Tongue (tissue), 2 donors: Measurements from ENCODE around the gene PP2D1. TPM values are rescaled to one million over a fixed set of nuclear protein-coding genes. Genes with fewer than 3 reads are reported as not detected.
"Not testable (repeated sequence)": the region's sequence is repeated elsewhere in the genome, so short reads cannot be mapped to it uniquely, and the experiment has no call there.

Experiments used
- DNase-seq: peaks from one replicate; pipeline ENCODE4 v3.0.0-alpha.2; 2015
- total RNA-seq: library from RNA; depleted of rRNA; stranded (reverse); fragments of >200 nt; gene quantifications from one replicate; pipeline ENCODE4 v1.2.3, GENCODE V29; 2014

The PP2D1 gene
- total RNA-seq, 1 donor from 2014 or later, result not detected

DNA sequence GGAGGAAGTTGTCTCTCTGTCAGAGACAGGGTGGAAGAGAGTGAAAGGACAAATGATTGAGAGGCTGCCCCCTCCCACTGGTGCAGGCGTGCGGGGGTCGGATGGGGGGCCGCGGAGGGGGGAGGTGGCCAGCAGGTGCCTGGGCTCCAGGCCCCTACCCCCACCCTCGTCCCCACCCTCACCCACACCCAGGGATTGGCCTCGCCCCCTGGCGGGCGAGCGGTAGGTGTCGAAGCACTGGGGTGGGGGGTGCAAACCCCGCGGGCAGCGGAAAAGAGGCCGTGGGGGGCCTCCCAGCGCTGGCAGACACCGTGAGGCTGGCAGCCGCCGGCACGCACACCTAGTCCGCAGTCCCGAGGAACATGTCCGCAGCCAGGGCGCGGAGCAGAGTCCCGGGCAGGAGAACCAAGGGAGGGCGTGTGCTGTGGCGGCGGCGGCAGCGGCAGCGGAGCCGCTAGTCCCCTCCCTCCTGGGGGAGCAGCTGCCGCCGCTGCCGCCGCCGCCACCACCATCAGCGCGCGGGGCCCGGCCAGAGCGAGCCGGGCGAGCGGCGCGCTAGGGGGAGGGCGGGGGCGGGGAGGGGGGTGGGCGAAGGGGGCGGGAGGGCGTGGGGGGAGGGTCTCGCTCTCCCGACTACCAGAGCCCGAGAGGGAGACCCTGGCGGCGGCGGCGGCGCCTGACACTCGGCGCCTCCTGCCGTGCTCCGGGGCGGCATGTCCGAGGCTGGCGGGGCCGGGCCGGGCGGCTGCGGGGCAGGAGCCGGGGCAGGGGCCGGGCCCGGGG lies 27.9 kb upstream of the PP2D1 start, which contains the start of gene KAT2B:
KAT2B (plus strand) TSS at position 682 of the 783 bp plus-strand sequence; CDS start at position 714, 32 bp downstream.
- peak; percentile 88 for DNase-seq

DNA sequence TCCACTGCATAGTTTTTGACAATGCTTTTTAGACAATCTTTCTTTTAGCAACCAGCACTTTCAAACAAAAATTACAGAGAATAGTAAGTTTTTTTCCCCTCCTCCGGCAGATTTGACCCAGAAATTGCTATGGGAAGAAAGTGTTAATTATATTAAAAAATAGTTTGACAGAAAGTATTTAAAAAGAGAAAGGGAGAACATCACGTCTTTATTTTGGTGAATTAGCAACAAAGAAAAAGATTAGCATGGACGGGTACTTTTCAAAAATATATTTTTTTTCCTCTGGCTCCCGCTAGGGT lies 27.4 kb upstream of the PP2D1 start:
- DNase-seq, result no peak

DNA sequence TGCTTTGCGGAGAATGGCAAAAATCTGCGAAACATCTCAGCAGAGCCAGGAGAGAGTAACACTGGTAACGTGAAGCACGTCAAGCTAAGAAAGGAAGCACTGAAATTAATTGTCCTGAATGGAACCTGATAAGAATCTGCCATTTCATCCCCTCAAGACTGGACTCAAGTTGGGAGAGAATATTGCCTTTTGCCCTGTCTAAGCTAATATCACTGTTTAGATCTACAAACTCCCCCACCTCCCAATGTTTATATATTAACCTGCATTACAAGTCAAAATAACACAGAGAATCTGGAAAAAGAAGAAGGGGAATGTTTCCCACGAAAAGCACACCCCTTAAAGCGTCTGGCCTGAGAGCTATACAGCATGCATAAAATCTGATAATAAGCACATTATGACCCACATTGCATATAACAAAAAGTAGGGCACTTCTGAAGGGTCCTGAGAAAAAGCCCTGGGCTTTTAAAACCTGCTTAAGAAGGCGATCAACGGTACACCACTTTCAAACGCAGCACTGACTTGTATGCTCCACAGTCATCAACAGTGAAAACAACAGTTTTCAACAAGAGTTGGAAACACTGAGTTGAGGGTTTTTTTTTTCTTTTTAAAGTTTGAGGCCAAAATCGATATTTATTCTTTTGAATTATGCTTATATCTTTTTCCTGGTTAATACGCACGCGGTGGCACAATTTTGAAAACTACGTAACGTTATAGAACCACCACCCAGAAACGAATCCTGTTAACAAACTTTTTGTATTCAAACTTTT lies 26.8 kb upstream of the PP2D1 start:
- DNase-seq, result no peak

DNA sequence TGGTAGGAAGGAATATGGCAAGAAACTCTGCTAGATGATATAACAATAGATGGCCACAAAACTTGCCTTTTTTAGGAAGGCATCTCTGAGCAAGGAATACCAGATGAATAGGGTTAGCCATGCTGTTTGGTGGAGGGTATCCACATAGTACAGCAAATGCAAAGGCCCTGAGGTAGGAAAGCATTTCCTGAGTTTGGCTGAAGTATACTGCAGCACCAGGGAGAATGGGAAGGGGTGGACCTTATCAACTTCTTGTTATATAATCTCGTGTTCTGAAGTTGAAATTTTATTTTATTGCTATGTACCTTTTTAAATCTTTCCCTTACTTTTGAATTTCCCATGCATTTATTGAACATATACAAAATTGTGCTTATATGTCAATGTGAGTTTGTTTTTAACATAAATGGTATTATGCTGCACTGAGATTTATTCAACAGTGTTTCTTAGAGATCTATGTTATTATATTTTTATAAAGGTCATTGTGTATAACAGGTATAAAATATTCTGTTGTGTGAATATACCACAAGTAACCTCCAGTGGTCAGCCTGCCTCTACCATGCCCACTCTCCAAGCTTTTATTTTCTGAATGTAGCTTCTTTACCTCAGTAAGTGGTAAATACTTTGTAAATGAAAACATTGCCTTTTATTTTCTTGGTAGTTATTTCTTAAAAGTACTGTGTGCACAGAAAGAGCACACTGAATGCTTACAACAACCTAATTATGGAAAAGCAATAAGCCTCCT lies 25.4 kb upstream of the PP2D1 start:
- no peak for DNase-seq

DNA sequence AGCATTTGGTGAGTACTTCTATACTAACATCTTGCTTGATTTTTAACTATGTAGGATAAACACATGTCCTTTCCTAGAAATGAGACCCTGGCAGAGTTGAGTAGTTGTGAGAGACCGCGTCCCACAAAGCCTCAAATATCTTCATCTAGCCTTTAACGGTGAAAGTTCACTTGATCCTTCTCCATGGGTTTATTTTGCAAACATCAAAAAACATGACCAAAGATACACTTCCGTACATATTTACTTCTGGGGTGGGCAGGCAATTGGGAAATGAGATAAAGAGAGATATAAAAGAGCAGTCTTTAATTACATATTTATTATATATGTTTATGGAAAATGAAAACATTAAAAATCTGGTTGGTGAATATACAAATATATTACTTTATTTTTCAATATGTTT lies 23.0 kb upstream of the PP2D1 start:
- no peak for DNase-seq

DNA sequence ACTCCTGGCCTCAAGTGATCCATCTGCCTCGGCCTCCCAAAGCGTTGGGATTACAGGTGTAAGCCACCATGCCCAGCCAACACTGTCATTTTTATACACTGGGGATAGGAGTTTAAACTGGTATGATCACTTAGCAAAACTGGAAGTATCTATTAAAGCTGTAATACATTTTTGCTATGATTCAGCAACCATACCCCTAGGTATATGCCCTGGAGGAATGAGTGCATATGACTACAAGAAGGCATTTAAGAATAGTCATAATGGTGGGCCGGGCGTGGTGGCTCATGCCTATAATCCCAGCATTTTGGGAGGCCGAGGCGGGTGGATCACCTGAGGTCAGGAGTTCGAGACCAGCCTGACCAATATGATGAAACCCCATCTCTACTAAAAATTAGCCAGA lies 19.9 kb upstream of the PP2D1 start:
- DNase-seq, result not testable (repeated sequence)

DNA sequence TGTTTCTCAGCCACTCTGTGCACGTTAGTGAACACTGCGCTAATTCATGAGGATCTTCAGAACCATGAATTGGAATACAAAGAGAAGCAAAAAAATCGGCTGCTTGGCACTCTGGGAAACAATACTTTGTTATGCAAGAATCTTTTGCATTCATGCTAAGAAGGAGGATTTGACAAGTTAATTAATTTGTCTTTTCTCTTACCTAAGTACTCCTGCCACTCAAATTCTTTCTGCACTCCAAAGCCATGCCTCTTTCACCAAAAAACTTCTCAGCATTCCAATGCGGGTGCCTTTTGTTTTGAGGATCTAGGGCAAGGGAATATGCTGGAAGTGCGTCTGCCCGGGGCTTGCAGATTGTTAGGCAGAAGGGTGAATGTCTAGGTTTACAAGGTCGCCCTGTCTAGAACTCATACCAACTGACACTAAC lies 16.9 kb upstream of the PP2D1 start:
- no peak for DNase-seq

DNA sequence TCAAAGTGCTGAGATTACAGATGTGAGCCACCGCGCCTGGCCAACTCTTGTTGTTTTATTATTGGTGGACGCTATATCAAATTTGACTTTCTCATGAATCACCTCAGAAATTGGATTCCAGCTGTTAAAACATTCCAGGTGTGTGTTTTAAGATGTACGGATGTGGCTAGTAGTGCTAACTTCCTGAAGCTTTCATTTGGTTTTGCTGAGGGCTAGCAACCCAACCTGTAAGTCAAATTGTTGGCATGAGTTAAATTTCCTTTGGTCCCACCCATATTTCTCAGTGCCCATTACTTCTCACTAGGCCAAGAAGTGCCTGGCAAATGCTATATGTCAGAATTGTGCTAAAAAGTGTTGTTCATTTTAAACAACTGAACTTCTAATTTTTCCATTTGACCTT lies 15.1 kb upstream of the PP2D1 start:
- DNase-seq, result no peak

DNA sequence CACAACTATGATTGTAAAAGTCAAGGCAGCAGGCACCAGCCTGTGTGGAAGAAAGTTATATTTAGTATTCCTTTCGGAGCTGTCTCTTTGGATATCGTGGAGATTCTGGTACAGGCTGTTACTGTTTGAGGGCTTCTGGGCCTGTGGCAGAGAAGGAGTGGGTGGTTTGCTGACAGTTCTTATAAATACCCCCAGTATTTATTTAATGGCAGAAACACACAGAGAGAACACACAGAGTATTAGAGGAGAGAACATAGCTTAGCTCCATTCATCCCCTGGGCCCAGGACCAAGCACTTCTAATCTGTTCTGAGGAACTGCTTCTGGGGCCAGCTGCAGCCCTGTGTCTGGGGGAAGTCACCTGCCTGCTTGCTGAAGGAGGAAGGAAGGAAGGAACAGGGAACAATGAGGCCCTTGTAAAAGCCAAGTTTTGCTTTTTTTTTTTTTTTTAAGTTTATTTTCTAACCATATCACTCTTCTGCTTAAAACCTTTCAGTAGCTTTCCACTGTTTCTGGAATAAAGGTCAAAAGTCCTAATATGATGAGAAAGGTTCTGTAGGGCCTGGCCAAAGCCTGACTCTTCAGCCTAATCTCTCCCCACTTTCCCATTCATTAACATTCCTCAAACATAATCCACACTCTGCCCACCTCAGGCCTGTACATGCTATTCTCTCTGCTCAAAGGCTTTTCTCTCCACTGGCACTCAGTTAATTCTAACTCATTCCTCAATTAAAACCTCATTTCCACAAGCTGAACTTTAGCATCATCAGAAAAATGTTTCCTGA lies 11.8 kb upstream of the PP2D1 start:
- peak; percentile 34 for DNase-seq

DNA sequence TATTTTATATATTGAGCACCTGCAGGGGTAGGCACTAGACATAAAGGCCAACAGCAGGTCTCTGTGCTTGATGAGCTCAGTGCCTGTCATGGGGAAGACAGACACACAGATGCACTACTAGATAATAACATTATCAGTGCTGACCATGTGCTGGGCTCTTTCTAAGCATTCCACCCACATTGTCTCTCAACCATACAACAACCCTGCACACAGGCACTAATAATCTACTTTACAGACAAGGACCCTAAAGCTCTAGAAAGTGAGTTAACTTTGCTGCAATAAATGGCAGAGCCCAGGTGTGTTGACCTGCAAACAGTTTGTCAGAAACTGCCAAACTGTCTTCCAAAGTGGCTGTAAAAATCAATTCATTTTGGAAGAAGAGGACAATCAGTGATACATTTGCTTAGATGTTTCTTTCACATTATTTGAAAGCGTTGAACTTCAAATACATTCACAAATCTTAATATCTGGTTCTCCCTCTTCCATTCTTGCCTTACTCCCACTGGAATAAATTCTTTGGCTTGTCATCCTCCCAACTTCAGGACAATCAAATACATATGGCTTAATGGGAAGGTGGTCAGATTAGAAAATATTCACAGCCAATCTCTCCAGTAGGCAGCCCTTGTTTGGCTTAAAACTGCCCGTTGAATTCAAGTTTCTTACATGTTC lies 11.0 kb upstream of the PP2D1 start:
- DNase-seq, result no peak

DNA sequence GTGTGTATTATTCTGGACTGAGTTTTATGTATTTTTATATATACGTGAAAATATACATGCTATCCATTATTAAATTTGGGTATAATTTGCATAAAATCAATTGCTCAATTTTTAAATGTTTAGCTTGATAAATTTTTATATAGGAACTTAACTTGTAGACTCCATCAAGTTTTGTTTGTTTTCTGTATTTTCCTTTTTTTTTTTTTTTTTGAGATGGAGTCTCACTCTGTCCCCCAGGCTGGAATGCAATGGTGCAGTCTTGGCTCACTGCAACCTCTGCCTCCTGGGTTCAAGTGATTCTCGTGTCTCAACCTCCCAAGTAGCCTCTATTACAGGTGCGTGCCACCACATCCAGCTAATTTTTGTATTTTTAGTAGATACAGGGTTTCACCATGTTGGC lies 4.0 kb upstream of the PP2D1 start:
- not testable (repeated sequence) for DNase-seq

DNA sequence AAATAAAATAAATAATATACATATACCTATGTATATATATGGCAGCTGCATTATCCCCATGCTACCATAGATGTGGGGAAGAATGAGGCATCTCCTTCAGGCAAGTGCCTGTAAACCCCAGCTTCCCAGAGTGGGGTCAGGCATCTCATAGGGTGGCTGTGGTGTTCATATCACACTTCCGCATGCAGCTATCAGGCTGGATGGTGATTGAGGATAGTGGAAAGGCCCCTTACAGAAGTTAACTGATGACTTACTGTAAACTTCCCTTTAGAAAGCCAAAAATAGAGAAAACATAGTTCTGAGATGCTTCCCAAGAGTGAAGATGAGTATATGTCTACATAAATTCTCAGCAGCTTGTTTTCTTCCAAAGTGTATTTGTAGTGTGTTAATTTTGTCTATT lies 3.5 kb upstream of the PP2D1 start:
- no peak for DNase-seq

DNA sequence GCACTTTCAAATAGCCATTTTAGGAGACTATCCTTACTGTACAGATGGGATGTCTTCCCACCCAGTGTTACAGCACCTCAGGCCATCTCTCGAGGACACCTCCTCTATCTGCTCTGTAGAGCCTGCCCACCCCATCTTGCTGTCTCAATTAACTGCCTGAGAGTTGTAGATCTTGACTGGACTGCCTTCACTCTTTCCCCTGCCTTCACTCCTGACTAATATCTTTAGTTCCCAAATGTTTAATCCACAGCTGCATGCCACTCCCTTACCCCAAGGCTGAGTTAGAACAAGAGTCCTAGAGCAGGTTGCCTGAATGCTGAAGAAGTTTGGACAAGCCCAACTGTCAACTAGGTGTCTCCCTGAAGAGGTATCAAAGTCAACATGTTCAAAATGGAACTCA lies 1.3 kb upstream of the PP2D1 start:
- no peak for DNase-seq

DNA sequence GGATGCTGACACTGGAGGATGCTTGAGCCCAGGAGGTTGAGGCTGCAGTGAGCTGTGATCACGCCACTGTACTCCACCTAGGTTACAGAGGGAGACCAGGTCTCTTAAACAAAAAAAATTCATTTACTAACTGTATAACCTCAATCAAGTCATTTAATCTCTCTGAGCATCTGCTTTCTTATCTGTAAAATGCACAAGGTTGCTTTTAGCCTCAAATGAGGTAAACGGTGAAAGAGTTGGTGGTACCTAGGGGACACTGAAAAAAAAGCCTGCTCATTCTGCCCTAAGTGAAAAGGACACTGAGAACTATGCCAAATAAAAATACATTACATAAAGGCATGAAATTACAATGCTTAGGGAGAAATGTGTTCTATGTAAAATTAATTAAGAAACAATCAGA lies 3.4 kb downstream of the PP2D1 start:
- no peak for DNase-seq

DNA sequence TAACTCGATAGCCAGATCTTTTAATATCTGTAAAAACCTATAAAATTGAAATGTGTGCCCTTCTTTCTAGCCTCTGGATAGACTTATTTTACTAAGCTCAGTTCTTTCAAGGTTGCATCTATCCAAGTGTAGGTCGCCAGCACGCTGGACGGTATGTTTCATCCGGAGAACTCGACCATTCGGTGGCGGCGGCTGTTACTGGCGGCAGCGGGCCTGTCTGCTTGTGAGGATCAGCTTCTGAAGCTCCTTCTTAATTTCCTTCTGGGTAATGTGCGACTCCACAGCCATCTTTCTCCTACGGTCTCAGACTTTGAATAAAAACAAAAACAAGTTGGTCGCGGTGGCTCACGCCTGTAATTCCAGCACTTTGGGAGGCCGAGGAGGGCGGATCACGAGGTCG lies 4.1 kb downstream of the PP2D1 start:
- no peak for DNase-seq

DNA sequence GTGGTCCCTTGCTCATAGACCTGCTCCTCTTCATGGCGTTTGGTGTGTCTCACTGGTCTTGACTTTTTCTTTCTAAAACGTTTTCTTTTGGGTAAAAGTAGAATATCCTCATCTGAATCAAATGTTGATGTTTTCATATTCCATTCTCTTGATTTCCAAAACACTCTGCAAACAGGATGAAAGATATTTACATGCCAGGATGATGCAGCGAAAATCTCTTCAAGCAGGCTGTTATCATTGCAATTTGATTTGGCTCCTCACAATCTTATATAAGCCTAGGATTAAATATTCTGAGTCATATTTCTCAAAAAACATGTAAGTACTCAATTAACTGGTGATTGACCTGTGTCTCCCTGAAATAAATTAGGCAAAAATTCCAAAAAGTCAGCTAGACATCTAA lies 10.1 kb downstream of the PP2D1 start:
- no peak for DNase-seq

DNA sequence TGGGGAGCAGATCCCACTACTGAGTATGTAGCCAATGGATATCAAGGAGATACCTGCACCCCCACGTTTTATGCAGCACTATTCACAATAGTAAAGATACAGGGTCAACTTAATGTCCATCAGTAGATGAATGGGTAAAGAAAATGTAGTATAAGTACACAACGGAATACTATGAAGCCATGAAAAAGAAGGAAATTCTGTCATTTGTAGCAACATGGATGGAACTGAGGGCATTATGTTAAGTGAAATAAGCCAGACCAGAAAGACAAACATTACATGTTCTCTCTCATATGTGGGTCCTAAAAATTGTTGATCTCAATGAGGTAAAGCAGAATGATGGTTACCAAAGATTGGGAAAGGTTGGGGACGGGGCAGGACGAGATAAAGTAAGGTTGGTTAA lies 14.6 kb downstream of the PP2D1 start:
- DNase-seq, result no peak

DNA sequence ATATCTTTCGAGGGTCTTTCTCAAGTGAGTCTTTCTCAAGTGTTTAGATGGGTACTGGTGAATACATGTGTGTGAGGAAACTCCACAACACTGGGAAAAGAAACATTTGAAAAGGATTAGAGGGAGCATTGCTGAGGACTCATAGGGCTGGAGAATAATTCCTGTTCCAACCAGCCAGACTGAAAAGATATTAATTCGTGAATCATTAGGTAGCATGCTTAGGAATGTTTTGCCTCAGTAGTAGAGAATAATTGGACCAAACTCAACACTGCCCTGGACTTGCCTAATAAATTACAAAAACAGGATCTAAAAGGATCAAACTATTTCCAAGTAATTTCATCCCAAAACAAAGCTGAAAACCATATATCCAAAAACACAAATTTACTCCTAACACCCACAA lies 17.3 kb downstream of the PP2D1 start:
- no peak for DNase-seq

DNA sequence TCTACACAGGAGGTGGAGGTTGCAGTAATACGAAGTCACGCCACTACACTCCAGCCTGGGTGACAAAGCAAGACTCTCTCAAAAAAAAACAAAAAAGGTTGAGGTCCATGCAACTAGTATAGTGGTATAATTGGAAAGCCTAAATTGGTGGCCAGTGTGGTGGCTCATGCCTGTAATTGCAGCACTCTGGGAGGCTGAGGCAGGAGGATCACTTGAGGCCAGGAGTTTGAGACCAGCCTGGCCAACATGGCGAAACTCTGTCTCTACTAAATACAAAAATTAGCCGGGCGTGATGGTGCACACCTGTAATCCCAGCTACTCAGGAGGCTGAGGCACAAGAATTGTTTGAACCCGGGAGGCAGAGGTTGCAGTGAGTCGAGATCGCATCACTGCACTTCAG lies 23.2 kb downstream of the PP2D1 start:
- DNase-seq, result not testable (repeated sequence)

DNA sequence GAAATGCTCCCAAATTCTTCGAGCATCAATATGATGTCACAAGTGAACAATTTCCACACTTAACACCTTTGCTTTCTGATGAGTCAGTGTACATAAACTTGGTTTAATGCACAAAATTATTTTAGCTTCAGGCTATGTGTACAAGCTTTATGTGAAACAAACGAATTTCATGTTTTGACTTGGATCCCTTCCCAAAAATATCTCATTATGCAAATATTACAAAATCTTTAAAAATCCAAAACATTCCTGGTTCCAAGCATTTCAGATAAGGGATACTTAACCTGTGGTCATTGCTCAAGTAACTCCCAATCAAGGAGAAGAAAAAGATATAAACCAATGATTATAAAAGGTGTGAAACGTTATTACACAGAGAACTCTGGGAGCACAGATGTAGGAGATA lies 40.0 kb downstream of the PP2D1 start:
- DNase-seq, result no peak

DNA sequence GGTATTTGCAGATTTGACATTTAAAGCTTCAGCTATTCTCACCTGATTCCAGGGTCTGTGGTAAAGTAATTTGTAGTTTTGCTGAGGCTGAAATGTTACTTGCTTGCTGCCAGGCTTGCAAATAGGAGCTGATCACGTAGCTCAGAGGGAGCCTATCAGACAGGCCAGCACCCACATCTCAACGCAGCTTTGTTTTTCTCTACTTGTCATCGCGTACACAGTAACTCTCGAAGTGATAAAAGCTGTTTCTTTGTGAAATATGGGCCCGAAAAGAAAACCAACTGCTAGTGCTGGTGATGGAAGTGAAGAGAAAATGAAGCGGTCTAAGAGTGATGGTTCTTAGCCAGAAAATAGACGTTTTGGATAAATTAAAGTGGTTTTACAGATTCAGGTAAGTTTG lies 41.7 kb downstream of the PP2D1 start:
- DNase-seq, result no peak

DNA sequence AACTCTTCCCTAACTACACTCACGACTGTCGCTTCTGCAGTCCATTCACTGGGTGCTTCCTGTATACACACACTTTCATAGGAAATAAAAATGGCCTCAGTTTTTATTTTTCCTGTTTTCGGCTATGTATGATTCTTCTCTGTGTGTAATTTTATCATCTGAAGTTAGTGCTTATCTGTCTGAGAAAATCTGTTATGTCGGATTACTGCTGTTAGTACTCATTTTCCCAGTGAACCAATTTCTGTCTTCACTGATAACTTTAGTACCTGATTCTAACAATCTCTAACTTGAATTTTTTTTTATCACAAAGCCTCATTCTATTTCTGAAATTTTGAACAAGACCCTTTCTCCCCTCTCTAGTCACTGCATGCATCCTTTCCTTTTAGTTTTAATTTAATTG lies 44.3 kb downstream of the PP2D1 start:
- DNase-seq, result no peak
